ENCODE results near the gene CIAO2A. TPM values are rescaled to one million over a fixed set of nuclear protein-coding genes. Genes with fewer than 3 reads are reported as not detected.
"Not testable (repeated sequence)": the region's sequence is repeated elsewhere in the genome, so short reads cannot be mapped to it uniquely, and the experiment has no call there.

CIAO2A gene
- total RNA-seq, 1 donor from 2014 or later: 51.4 TPM

DNA sequence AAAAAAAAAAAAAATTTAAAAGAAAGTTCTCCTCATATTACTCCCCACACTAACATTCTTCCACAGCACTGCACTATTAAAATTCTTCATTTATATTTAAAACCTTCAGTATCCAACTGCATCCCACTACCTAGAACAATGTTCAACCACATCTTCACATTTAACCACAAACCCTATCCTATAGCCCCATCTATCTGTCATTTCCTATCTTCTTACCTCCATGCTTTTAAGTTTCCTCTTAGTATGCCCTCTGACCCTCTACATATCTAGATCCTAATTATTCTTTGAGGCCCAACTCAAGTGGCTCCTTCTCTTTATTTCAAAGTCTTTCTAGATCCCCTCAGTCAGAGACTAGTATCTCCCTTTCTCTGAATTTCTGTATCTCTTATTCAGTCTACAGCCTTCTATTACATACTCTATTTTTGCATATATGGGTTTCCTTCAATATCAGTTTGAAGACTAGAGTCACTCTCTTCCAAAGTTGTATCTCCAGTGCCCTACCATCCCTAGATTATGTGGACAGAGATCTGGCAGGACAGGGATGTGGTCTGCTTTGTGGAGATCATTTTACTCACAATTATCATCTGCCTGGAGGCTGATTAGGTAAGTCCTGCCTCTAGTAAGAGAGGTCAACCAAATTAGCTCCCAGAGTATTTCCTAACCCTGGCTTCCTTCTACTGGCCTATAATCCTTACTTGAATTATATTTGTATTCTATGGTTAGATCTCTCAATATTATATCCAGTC lies 1.4 kb downstream of the CIAO2A start:
- Mint-ChIP-seq H3K9me3 (ENCODE audit: unreplicated experiment) (no peaks in the 10 kb centered on the region), H3K27me3 (ENCODE audit: unreplicated experiment) (peaks cover 6% of the 10 kb centered on the region), H3K4me1 (ENCODE audit: unreplicated experiment) (peaks cover 50% of the 10 kb centered on the region), H3K4me3 (ENCODE audit: unreplicated experiment) (peak overlapping the region; percentile 99), H3K27ac (ENCODE audit: unreplicated experiment) (peak overlapping the region; percentile 99), H3K36me3 (ENCODE audit: low read depth, unreplicated experiment) (peaks cover 4% of the 10 kb centered on the region)
- DNase-seq (ENCODE audit: low spot score): no peak
- TF ChIP-seq, protein P1, sequence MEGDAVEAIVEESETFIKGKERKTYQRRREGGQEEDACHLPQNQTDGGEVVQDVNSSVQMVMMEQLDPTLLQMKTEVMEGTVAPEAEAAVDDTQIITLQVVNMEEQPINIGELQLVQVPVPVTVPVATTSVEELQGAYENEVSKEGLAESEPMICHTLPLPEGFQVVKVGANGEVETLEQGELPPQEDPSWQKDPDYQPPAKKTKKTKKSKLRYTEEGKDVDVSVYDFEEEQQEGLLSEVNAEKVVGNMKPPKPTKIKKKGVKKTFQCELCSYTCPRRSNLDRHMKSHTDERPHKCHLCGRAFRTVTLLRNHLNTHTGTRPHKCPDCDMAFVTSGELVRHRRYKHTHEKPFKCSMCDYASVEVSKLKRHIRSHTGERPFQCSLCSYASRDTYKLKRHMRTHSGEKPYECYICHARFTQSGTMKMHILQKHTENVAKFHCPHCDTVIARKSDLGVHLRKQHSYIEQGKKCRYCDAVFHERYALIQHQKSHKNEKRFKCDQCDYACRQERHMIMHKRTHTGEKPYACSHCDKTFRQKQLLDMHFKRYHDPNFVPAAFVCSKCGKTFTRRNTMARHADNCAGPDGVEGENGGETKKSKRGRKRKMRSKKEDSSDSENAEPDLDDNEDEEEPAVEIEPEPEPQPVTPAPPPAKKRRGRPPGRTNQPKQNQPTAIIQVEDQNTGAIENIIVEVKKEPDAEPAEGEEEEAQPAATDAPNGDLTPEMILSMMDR (IDR thresholded peaks at IDR 0.05; ENCODE audit: unreplicated experiment): no peak

DNA sequence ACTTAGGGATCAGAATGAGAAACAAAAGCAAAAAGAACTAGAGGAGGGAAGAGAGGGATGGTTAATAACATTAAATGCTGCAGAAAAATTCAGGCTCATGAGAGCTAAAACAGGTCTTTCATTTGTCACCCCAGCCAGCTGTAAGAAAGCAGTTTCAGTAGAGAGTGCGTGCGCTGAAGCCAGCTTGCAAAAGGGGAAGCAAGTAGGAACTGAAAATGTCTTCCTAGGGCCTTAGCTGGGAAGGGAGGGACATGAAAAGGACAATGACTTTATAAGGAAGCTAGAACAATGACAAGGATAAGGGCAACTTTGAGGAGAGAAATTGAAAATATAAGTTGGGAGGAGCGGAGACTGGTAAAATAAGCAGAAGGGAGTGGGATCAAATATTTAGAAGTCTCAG lies 3.1 kb downstream of the CIAO2A start:
- Mint-ChIP-seq H3K27me3 (ENCODE audit: unreplicated experiment) (peaks cover 5% of the 10 kb centered on the region), H3K4me1 (ENCODE audit: unreplicated experiment) (peaks cover 42% of the 10 kb centered on the region), H3K9me3 (ENCODE audit: unreplicated experiment) (no peaks in the 10 kb centered on the region), H3K27ac (ENCODE audit: unreplicated experiment) (peak overlapping the region; percentile 30), H3K4me3 (ENCODE audit: unreplicated experiment) (no peak overlapping the region), H3K36me3 (ENCODE audit: low read depth, unreplicated experiment) (peaks cover 4% of the 10 kb centered on the region)
- TF ChIP-seq, protein P1 (IDR thresholded peaks at IDR 0.05; ENCODE audit: unreplicated experiment): no peak
- DNase-seq (ENCODE audit: low spot score): no peak

DNA sequence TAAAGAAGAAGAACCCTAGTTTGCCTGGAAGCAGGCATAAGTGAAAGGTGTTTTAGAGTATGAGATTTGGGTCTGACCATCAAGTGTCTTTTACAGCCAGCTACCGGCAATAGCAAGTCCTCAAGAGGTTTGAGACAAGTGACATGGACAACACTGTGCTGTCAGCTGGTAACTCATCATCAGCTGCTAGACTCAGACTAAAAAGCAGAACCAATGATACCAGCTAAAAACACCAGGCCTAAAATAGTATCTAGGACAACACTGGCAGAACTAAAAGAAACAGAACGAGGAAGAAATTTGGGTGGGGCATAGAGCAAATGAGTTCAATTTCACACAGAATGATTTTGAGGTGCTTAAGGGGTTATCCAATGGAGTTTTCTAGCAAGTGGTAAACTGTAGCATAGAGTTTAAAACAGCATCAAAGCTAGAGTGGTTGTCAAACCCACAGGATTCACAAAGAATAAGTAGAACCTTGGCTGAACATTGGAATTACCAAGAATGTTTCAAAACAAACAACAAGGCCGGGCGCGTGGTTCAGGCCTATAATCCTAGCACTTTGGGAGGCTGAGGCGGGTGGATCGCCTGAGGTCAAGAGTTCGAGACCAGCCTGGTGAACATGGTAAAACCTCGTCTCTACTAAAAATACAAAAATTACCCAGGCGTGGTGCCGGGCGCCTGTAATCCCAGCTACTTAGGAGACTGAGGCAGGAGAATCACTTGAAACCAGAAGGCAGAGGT lies 3.9 kb downstream of the CIAO2A start:
- Mint-ChIP-seq H3K27ac (ENCODE audit: unreplicated experiment) (peak overlapping the region; percentile 2), H3K4me3 (ENCODE audit: unreplicated experiment) (no peak overlapping the region), H3K4me1 (ENCODE audit: unreplicated experiment) (peaks cover 34% of the 10 kb centered on the region), H3K9me3 (ENCODE audit: unreplicated experiment) (no peaks in the 10 kb centered on the region), H3K27me3 (ENCODE audit: unreplicated experiment) (peaks cover 5% of the 10 kb centered on the region), H3K36me3 (ENCODE audit: low read depth, unreplicated experiment) (peaks cover 4% of the 10 kb centered on the region)
- no peak for DNase-seq (ENCODE audit: low spot score)
- TF ChIP-seq, protein P1 (IDR thresholded peaks at IDR 0.05; ENCODE audit: unreplicated experiment): no peak

DNA sequence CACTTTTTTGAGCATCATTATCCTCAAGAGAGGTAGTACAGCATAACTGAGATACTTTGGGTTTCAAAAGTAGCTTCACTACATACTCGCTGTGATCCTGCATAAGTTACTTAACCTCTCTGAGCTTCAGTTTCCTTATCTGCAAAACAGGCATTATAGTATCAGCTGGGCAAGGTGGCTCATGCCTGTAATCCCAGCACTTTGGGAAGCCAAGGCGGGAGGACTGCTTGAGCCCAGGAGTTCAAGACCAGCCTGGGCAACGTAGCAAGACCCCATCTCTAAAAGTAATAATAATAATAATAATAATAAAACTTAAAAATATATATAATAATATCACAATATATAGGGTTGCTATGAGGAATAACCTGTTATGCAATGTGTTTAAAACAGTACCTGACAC lies 10.9 kb downstream of the CIAO2A start:
- Mint-ChIP-seq H3K36me3 (ENCODE audit: low read depth, unreplicated experiment) (peaks cover under 1% of the 10 kb centered on the region), H3K4me1 (ENCODE audit: unreplicated experiment) (no peaks in the 10 kb centered on the region), H3K4me3 (ENCODE audit: unreplicated experiment) (no peak overlapping the region), H3K27ac (ENCODE audit: unreplicated experiment) (no peak overlapping the region), H3K9me3 (ENCODE audit: unreplicated experiment) (no peaks in the 10 kb centered on the region), H3K27me3 (ENCODE audit: unreplicated experiment) (no peaks in the 10 kb centered on the region)
- DNase-seq (ENCODE audit: low spot score): no peak
- TF ChIP-seq, protein P1 (IDR thresholded peaks at IDR 0.05; ENCODE audit: unreplicated experiment): no peak

DNA sequence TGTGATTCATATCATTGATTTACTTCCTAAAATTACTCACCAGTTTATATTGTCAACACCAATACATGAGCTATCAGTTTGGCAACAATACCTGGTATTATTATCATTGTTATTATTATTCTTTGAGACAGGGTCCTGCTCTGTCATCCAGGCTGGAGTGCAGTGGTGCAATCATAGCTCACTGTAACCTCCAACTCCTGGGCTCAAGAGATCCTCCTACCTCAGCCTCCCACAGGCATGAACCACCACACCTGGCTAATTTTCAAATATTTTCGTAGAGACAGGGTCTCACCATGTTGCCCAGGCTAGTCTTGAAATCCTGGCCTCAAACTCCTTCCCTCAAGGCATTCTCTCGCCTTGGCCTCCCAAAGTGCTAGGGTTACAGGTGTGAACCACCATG lies 20.1 kb downstream of the CIAO2A start:
- H3K36me3 Mint-ChIP-seq (ENCODE audit: low read depth, unreplicated experiment); DNase-seq (ENCODE audit: low spot score); H3K4me1 Mint-ChIP-seq (ENCODE audit: unreplicated experiment); H3K9me3 Mint-ChIP-seq (ENCODE audit: unreplicated experiment); H3K4me3 Mint-ChIP-seq (ENCODE audit: unreplicated experiment); H3K27ac Mint-ChIP-seq (ENCODE audit: unreplicated experiment); H3K27me3 Mint-ChIP-seq (ENCODE audit: unreplicated experiment): not testable (repeated sequence)
